H1 (cell line): Measurements from ENCODE around the gene NSUN7. TPM values are rescaled to one million over a fixed set of nuclear protein-coding genes. Genes with fewer than 3 reads are reported as not detected.

Experiments used
- CHD7 ChIP-seq: fragments of 300-600 bp; sonication (generic); IDR thresholded peaks from 2 replicates; pipeline ENCODE4 v1.7.1; 2012; ENCODE audit warnings: low read length, moderate library complexity, mild to moderate bottlenecking, inconsistent platforms; ENCODE audit not compliant: insufficient replicate concordance
- KDM4A ChIP-seq: IDR thresholded peaks from one replicate; pipeline ENCODE4 v1.7.1; 2012; ENCODE audit warnings: low read depth, mild to moderate bottlenecking, moderate library complexity, low read length, inconsistent platforms; ENCODE audit not compliant: severe bottlenecking
- PHF8 ChIP-seq: fragments of 200-600 bp; sonication (generic); conservative IDR thresholded peaks from 2 replicates; pipeline ENCODE4 v1.7.1; 2012; ENCODE audit warnings: low read depth, mild to moderate bottlenecking, inconsistent platforms, low read length, moderate library complexity
- RFX5 ChIP-seq: IDR thresholded peaks from 2 replicates; pipeline ENCODE4 v1.6.1; 2011; ENCODE audit warnings: low read depth, low read length, improper control_type of control experiment, borderline replicate concordance
- polyA plus RNA-seq, 7 experiments: library from polyadenylated mRNA; depleted of rRNA in 3 of 7; stranded (reverse) in 5 of 7; unstranded in 2 of 7; fragments of >200 nt in 5 of 7; fragments of 200-250 nt in 2 of 7; gene quantifications; 1 replicate in 5 of 7; 2 replicates in 1 of 7; 4 replicates in 1 of 7; pipeline versions ENCODE4 v1.2.1 to v1.2.3, GENCODE V29; 2011 to 2013; ENCODE audit warnings: missing spikeins in 2 of 7, mixed read lengths in 2 of 7
- total RNA-seq: library from RNA; stranded (reverse); fragmentation: NEBNext Ultra II Directional; extraction: Animal tissue kit (Norgen Biotek cat#: 25700); gene quantifications from 2 replicates; pipeline ENCODE4 v1.2.1, GENCODE V29; 2021

NSUN7 gene
- total and polyA plus RNA-seq, 2 of the 8 experiments (the other 6 are each of a cell fraction or from before 2014, with no cell fraction given): 8.8 to 24.4 TPM

DNA sequence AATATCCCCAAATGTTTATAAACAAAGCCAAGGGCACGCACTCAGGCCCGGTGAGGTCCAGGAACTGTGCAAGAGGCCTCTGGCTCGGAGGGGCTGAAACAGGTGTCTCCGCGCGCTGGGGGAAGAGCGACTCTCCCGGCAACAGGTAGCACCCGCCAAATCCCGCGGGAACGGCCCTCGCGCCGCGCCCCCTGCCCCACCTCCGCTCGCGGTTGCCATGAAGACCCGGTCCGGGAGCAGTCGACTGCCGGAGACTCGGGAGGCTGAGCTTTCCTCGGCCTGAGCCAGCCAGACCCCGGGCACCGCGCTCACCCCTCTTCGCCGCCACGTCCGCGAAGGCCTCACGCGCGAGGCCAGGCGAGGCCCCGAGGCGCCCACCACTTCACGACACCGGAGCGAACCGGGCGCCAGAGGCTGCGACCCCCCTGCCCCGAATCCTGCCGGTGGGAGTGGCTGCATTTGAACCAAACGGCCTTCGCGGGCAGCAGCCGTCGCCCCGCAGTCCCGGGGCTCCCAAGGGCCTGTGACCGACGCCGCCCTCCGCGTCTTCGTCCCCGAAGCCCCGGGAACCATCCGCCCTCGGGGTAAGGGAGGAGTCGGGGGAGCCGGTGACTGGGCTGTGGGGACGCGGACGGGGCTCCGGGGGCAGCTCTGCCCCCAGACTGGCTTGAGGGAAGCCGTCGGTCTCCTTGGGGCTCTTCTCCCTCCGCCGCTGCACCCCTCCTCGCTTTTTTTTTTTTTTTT is at the start of gene NSUN7 (continued):
- TF ChIP-seq CHD7: no peak
- TF ChIP-seq RFX5: no peak
- peak; percentile 51 for TF ChIP-seq PHF8
- peak; percentile 88 for TF ChIP-seq KDM4A
